K562 (cell line): Measurements from ENCODE around the gene SCUBE1. TPM values are rescaled to one million over a fixed set of nuclear protein-coding genes. Genes with fewer than 3 reads are reported as not detected.

ENCODE experiments used
- ATAC-seq: fragments of 200-7000 bp; cut with Tn5 transposase; 3 replicates; pipeline ENCODE4 v1.9.1; 2020; ENCODE audit warnings: moderate library complexity
- BruUV-seq: library from RNA; stranded (reverse); fragments of 400-500 nt; replicated peaks from 2 replicates; lab custom pipeline; 2021; lab: Mats Ljungman, UMichigan
- CTCF ChIA-PET: fragments of 300-600 bp; formaldehyde crosslinking; extraction: SDS; loops from one replicate; lab custom pipeline; 2021; ENCODE audit warnings: low intra/inter-chr PET ratio; lab: Yijun Ruan, JAX
- POLR2A ChIA-PET: fragments of 300-600, 350-650 bp; sonication (Branson Sonifier 250); formaldehyde crosslinking; extraction: SDS; loops from one replicate; lab custom pipeline; 2021; ENCODE audit warnings: antibody characterized with exemption, inconsistent platforms; lab: Yijun Ruan, JAX
- DNase-seq, 4 experiments: peaks; one replicate each; pipeline versions ENCODE4 v3.0.0 to v3.0.0-alpha.2; 2011 to 2018; ENCODE audit warnings: low spot score in 3 of 4, mixed read lengths in 3 of 4; ENCODE audit errors: extremely low read depth in 1 of 4
- FAIRE-seq: peaks from 2 replicates; lab custom pipeline; 2011; peaks lifted over from hg19 to GRCh38; lab: Jason Lieb, UNC
- H2AFZ ChIP-seq: 2 replicates; pipeline ENCODE4 v1.6.0; 2011; ENCODE audit warnings: low read depth, low read length, control low read depth, inconsistent platforms
- H3K27ac ChIP-seq: fragments of 200-600 bp; 3 replicates; pipeline ENCODE4 v1.8.0; 2011; ENCODE audit warnings: low read depth, mild to moderate bottlenecking, control low read depth, inconsistent platforms, low read length, moderate library complexity, mixed read lengths; ENCODE audit errors: extremely low read depth
- H3K27me3 ChIP-seq, 2 experiments: fragments of 300-600 bp in 1 of 2; 2 replicates in 1 of 2; 3 replicates in 1 of 2; pipeline versions ENCODE4 v1.6.0 to v1.8.0; 2011; ENCODE audit warnings: inconsistent platforms in 2 of 2, low read length in 2 of 2, mild to moderate bottlenecking in 1 of 2, mixed read lengths in 1 of 2, moderate library complexity in 1 of 2; ENCODE audit not compliant: control insufficient read depth in 2 of 2, insufficient read depth in 2 of 2
- H3K36me3 ChIP-seq: fragments of 300-600 bp; 3 replicates; pipeline ENCODE4 v1.8.0; 2011; ENCODE audit warnings: mild to moderate bottlenecking, low read length, inconsistent platforms; ENCODE audit not compliant: control insufficient read depth, insufficient read depth
- H3K4me1 ChIP-seq, 2 experiments: fragments of 200-600 bp in 1 of 2; replicated peaks in 1 of 2; 2 replicates in 1 of 2; 3 replicates in 1 of 2; pipeline versions ENCODE4 v1.5.1 to v1.8.0; 2011; ENCODE audit warnings: inconsistent platforms in 2 of 2, low read length in 2 of 2, mild to moderate bottlenecking in 1 of 2, mixed read lengths in 1 of 2, moderate library complexity in 1 of 2; ENCODE audit not compliant: control insufficient read depth in 2 of 2, insufficient read depth in 2 of 2
- H3K4me2 ChIP-seq: 2 replicates; pipeline ENCODE4 v1.6.1; 2011; ENCODE audit warnings: low read length, control low read depth, inconsistent platforms, mixed read lengths; ENCODE audit not compliant: insufficient read depth
- H3K4me3 ChIP-seq: fragments of 200-600 bp; sonication (generic), shearing (Covaris generic); 2 replicates; pipeline ENCODE4 v1.5.1; 2016; ENCODE audit warnings: control low read depth, inconsistent platforms
- H3K79me2 ChIP-seq: fragments of 200-600 bp; 3 replicates; pipeline ENCODE4 v1.8.0; 2011; ENCODE audit warnings: low read length, inconsistent platforms; ENCODE audit not compliant: control insufficient read depth, insufficient read depth
- H3K9ac ChIP-seq, 2 experiments: 2 replicates each; pipeline versions ENCODE4 v1.6.0 to v1.6.1; 2011; ENCODE audit warnings: low read depth in 2 of 2, low read length in 2 of 2, control low read depth in 1 of 2, inconsistent platforms in 1 of 2, mild to moderate bottlenecking in 1 of 2, mixed read lengths in 1 of 2; ENCODE audit not compliant: insufficient read depth in 1 of 2
- H3K9me1 ChIP-seq: one replicate; pipeline ENCODE4 v1.6.0; 2011; ENCODE audit warnings: inconsistent platforms, mild to moderate bottlenecking, low read length, moderate library complexity; ENCODE audit not compliant: control insufficient read depth, insufficient read depth
- H3K9me3 ChIP-seq: replicated peaks from 2 replicates; pipeline ENCODE4 v1.5.1; 2011; ENCODE audit warnings: low read depth, low read length, inconsistent platforms; ENCODE audit not compliant: control insufficient read depth, insufficient read depth
- H4K20me1 ChIP-seq: replicated peaks from 2 replicates; pipeline ENCODE4 v1.6.1; 2011; ENCODE audit warnings: low read length, inconsistent platforms, mixed read lengths; ENCODE audit not compliant: control insufficient read depth, insufficient read depth
- GABPB2 ChIP-seq: fragments of 250-450 bp; sonication (Bioruptor Pico); conservative IDR thresholded peaks from 2 replicates; pipeline ENCODE4 v1.5.1; 2021; ENCODE audit warnings: mild to moderate bottlenecking
- ZBTB1 ChIP-seq: sonication (generic); formaldehyde crosslinking; IDR thresholded peaks from 2 replicates; pipeline ENCODE4 v1.8.1; 2023; ENCODE audit warnings: missing genetic modification reagents, low read depth, mild to moderate bottlenecking, borderline replicate concordance
- WGBS: fragments of 100-300 bp; shearing (Covaris generic); methylation state at CpG from one replicate; pipeline ENCODE4 v1.1.6; 2016; ENCODE audit warnings: low coverage, mixed read lengths; ENCODE audit not compliant: insufficient coverage; ENCODE audit errors: missing lambda C conversion rate; 5-methylcytosine and 5-hydroxymethylcytosine counted together
- in situ Hi-C: fragments of 300-500 bp; cut with MboI; formaldehyde crosslinking; loops from 4 replicates; pipeline ENCODE4 v1.15.0; 2018; ENCODE audit warnings: inconsistent platforms, mixed read lengths
- intact Hi-C: fragments of 100-400 bp; cut with micrococcal nuclease; formaldehyde crosslinking; loops from 2 replicates; pipeline ENCODE4 v1.14.2; 2022
- polyA plus RNA-seq, 8 experiments: library from polyadenylated mRNA; depleted of rRNA in 4 of 8; stranded (reverse) in 5 of 8; unstranded in 3 of 8; fragments of >200 nt; fragmentation: Nextera tagmentation in 2 of 8; fragmentation: Illumina TruSeq in 1 of 8; extraction: Ambion mirVana in 2 of 8; extraction: Trizol in 1 of 8; gene quantifications; 2 replicates each; pipeline versions ENCODE4 v1.2.1 to v1.2.3, GENCODE V29; 2011 to 2014; ENCODE audit warnings: inconsistent platforms in 1 of 8, missing spikeins in 1 of 8
- total RNA-seq, 7 experiments: library from RNA; depleted of rRNA in 6 of 7; stranded (reverse); fragments of >200 nt in 6 of 7; fragmentation: Illumina TruSeq in 2 of 7; extraction: Trizol in 2 of 7; gene quantifications; 2 replicates each; pipeline versions ENCODE4 v1.2.1 to v1.2.3, GENCODE V29; 2011 to 2021; ENCODE audit warnings: low replicate concordance in 1 of 7
- TF ChIP-seq, protein P1 (sequence below): fragments of 250-450 bp; sonication (Bioruptor Pico); IDR thresholded peaks from 2 replicates; pipeline ENCODE4 v1.8.0; 2021; ENCODE audit warnings: moderate library complexity, mild to moderate bottlenecking, inconsistent platforms
- TF ChIP-seq, protein P2 (sequence below): fragments of 250-450 bp; sonication (Bioruptor Pico); IDR thresholded peaks from 2 replicates; pipeline ENCODE4 v1.8.0; 2022; ENCODE audit warnings: inconsistent platforms

SCUBE1 gene
- total and polyA plus RNA-seq, 9 of the 15 experiments (the other 6 are each of a cell fraction or from before 2014, with no cell fraction given), result 0.03 to 0.47 (median 0.29) TPM; not detected in 6

- H4K20me1 ChIP-seq, result no peaks in the 10 kb centered on the region
- 3% methylated on average over 6 of the region's 6 CpGs for WGBS
- TF ChIP-seq, protein P1, sequence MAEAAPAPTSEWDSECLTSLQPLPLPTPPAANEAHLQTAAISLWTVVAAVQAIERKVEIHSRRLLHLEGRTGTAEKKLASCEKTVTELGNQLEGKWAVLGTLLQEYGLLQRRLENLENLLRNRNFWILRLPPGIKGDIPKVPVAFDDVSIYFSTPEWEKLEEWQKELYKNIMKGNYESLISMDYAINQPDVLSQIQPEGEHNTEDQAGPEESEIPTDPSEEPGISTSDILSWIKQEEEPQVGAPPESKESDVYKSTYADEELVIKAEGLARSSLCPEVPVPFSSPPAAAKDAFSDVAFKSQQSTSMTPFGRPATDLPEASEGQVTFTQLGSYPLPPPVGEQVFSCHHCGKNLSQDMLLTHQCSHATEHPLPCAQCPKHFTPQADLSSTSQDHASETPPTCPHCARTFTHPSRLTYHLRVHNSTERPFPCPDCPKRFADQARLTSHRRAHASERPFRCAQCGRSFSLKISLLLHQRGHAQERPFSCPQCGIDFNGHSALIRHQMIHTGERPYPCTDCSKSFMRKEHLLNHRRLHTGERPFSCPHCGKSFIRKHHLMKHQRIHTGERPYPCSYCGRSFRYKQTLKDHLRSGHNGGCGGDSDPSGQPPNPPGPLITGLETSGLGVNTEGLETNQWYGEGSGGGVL (CRISPR knock-in tag), result no peak
- TF ChIP-seq GABPB2 (CRISPR knock-in tag) (no peak), ZBTB1 (no peak)
- TF ChIP-seq, protein P2, sequence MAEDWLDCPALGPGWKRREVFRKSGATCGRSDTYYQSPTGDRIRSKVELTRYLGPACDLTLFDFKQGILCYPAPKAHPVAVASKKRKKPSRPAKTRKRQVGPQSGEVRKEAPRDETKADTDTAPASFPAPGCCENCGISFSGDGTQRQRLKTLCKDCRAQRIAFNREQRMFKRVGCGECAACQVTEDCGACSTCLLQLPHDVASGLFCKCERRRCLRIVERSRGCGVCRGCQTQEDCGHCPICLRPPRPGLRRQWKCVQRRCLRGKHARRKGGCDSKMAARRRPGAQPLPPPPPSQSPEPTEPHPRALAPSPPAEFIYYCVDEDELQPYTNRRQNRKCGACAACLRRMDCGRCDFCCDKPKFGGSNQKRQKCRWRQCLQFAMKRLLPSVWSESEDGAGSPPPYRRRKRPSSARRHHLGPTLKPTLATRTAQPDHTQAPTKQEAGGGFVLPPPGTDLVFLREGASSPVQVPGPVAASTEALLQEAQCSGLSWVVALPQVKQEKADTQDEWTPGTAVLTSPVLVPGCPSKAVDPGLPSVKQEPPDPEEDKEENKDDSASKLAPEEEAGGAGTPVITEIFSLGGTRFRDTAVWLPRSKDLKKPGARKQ, result no peak
- TF ChIP-seq, all 486 proteins: peak for 0
- DNase-seq (no peak), FAIRE-seq (no peak), ATAC-seq (no peak)
- H3K4me3 ChIP-seq, result no peak overlapping the region
- no peaks in the 10 kb centered on the region for H3K9me3 ChIP-seq
- ChIA-PET POLR2A (no interaction called here), CTCF (no interaction called here)
- no peaks in the 10 kb centered on the region for H3K36me3 ChIP-seq
- H3K9me1 ChIP-seq, result no peaks in the 10 kb centered on the region
- in situ Hi-C loops (no loop called here), intact Hi-C loops (no loop called here)
- no peak overlapping the region for H3K9ac ChIP-seq
- BruUV-seq, result no TSS peak
- H3K79me2 ChIP-seq, result no peaks in the 10 kb centered on the region
- H3K27ac ChIP-seq, result no peak overlapping the region
- no peak overlapping the region for H3K4me2 ChIP-seq
- no peak overlapping the region for H2AFZ ChIP-seq
- peaks cover 3 to 10% of the 10 kb centered on the region in 2 experiments; a peak in 2 of 5 replicates for H3K27me3 ChIP-seq
- 0 out of 5 replicates have a peak, but pooled peaks cover 0 to 4% of the 10 kb centered on the region in 2 experiments for H3K4me1 ChIP-seq
Measured at GRCh38 chr22:43381693-43382092, 38.5 kb upstream of the SCUBE1 start.
